ENCODE data around the gene GRIA4. TPM values are rescaled to one million over a fixed set of nuclear protein-coding genes. Genes with fewer than 3 reads are reported as not detected.

Gene GRIA4
- polyA plus RNA-seq, result 42.7 and 70.0 TPM in 2 replicates

GRCh38 chr11:105609832-105610781 is at the start of gene GRIA4:
Gene GRIA4, plus strand, starts transcription at chr11:105610073. Its CDS starts 925 bp downstream, at chr11:105610998.

GRCh38 chr11:106021967-106022794 is 412.3 kb downstream of the GRIA4 start, which contains the start of gene MSANTD4:
Gene MSANTD4, minus strand, starts transcription at chr11:106022240. Its CDS starts 11,323 bp downstream, at chr11:106010917.

All from Purkinje cell (primary cell).